K562 (cell line): ENCODE data around the gene TIGIT.

Experiments
- ESRRA ChIP-seq: fragments of 450-650 bp; IDR thresholded peaks from 2 replicates; pipeline ENCODE4 v1.6.1; 2014; ENCODE audit warnings: low read depth, mild to moderate bottlenecking, moderate library complexity, borderline replicate concordance
- EZH2 ChIP-seq: IDR thresholded peaks from 2 replicates; pipeline ENCODE4 v1.6.1; 2012; ENCODE audit warnings: low read depth, mild to moderate bottlenecking, inconsistent platforms, low read length, borderline replicate concordance
- PCBP1 ChIP-seq: fragments of 200-400 bp; formaldehyde crosslinking; IDR thresholded peaks from 2 replicates; pipeline ENCODE4 v1.6.1; 2018; ENCODE audit warnings: mild to moderate bottlenecking, low read depth, low read length; ENCODE audit not compliant: poor library complexity, severe bottlenecking
- POLR2A ChIP-seq: fragments of 450-650 bp; conservative IDR thresholded peaks from 2 replicates; pipeline ENCODE4 v1.6.1; 2016
- POLR2AphosphoS5 ChIP-seq: IDR thresholded peaks from 2 replicates; pipeline ENCODE4 v1.6.1; 2011; ENCODE audit warnings: mild to moderate bottlenecking, low read depth, low read length, moderate library complexity; ENCODE audit not compliant: control insufficient read depth, insufficient read depth
- RBFOX2 ChIP-seq: fragments of 200-400 bp; formaldehyde crosslinking; IDR thresholded peaks from 2 replicates; pipeline ENCODE4 v1.6.1; 2017; ENCODE audit warnings: low read depth, mild to moderate bottlenecking, low read length, moderate library complexity
- SNRNP70 ChIP-seq: fragments of 200-400 bp; formaldehyde crosslinking; optimal IDR thresholded peaks from 2 replicates; pipeline ENCODE3; 2017; ENCODE audit warnings: low read depth, low read length
- TCF7 ChIP-seq: sonication (generic); IDR thresholded peaks from 2 replicates; pipeline ENCODE4 v1.6.1; 2016; ENCODE audit warnings: antibody characterized with exemption, borderline replicate concordance
- ZFP36 ChIP-seq: fragments of 150-350 bp; IDR thresholded peaks from 2 replicates; pipeline ENCODE4 v1.6.1; 2018; ENCODE audit warnings: low read length, low read depth; ENCODE audit not compliant: partially characterized antibody
- TF ChIP-seq, protein P1 (sequence below), 3 experiments: IDR thresholded peaks in 2 of 3; conservative IDR thresholded peaks in 1 of 3; 2 replicates each; pipeline ENCODE4 v1.5.1; 2011 to 2012; ENCODE audit warnings: low read length in 3 of 3, mild to moderate bottlenecking in 3 of 3, control low read depth in 2 of 3, improper control_type of control experiment in 1 of 3, inconsistent platforms in 1 of 3, low read depth in 1 of 3, mixed read lengths in 1 of 3, moderate library complexity in 1 of 3; ENCODE audit not compliant: insufficient read depth in 2 of 3
- TF ChIP-seq, protein P2 (sequence below), 2 experiments: fragments of 450-650 bp; formaldehyde crosslinking in 1 of 2; IDR thresholded peaks; 2 replicates each; pipeline versions ENCODE4 v1.4.0 to v1.6.1; 2014 to 2020; ENCODE audit warnings: mild to moderate bottlenecking in 2 of 2, borderline replicate concordance in 1 of 2, low read depth in 1 of 2

DNA sequence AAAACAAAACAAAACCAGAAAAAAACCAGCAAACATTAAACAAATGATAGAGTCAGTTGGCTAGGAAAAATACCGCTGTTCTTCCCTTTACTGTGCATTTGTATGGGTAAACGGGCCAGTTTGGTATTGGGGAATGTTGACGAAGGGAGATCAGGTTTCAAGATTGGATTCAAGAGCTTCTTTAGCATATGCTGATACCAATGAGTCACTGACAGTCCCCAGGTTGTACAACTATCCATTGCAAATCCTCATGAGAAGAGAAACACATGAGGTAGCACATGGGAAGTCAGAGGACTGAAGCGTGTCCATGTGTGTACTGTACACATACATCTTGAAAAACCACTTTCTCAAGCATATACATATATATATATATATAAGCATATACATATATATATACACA, 25.6 kb downstream of the TIGIT start:
- no peak for TF ChIP-seq ESRRA
- no peak for TF ChIP-seq POLR2A
- TF ChIP-seq, protein P1, sequence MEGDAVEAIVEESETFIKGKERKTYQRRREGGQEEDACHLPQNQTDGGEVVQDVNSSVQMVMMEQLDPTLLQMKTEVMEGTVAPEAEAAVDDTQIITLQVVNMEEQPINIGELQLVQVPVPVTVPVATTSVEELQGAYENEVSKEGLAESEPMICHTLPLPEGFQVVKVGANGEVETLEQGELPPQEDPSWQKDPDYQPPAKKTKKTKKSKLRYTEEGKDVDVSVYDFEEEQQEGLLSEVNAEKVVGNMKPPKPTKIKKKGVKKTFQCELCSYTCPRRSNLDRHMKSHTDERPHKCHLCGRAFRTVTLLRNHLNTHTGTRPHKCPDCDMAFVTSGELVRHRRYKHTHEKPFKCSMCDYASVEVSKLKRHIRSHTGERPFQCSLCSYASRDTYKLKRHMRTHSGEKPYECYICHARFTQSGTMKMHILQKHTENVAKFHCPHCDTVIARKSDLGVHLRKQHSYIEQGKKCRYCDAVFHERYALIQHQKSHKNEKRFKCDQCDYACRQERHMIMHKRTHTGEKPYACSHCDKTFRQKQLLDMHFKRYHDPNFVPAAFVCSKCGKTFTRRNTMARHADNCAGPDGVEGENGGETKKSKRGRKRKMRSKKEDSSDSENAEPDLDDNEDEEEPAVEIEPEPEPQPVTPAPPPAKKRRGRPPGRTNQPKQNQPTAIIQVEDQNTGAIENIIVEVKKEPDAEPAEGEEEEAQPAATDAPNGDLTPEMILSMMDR (IDR thresholded peaks at IDR 0.05 in 2 of 3, conservative IDR thresholded peaks at IDR 0.05 in 1 of 3; ENCODE audit: insufficient read depth in 2 of 3, low read depth in 1 of 3, low read length in 3 of 3), result no peak
- no peak for TF ChIP-seq ZFP36
- TF ChIP-seq EZH2, result no peak
- TF ChIP-seq RBFOX2, result no peak
- no peak for TF ChIP-seq TCF7
- no peak for TF ChIP-seq POLR2AphosphoS5
- no peak for TF ChIP-seq PCBP1
- TF ChIP-seq, protein P2, sequence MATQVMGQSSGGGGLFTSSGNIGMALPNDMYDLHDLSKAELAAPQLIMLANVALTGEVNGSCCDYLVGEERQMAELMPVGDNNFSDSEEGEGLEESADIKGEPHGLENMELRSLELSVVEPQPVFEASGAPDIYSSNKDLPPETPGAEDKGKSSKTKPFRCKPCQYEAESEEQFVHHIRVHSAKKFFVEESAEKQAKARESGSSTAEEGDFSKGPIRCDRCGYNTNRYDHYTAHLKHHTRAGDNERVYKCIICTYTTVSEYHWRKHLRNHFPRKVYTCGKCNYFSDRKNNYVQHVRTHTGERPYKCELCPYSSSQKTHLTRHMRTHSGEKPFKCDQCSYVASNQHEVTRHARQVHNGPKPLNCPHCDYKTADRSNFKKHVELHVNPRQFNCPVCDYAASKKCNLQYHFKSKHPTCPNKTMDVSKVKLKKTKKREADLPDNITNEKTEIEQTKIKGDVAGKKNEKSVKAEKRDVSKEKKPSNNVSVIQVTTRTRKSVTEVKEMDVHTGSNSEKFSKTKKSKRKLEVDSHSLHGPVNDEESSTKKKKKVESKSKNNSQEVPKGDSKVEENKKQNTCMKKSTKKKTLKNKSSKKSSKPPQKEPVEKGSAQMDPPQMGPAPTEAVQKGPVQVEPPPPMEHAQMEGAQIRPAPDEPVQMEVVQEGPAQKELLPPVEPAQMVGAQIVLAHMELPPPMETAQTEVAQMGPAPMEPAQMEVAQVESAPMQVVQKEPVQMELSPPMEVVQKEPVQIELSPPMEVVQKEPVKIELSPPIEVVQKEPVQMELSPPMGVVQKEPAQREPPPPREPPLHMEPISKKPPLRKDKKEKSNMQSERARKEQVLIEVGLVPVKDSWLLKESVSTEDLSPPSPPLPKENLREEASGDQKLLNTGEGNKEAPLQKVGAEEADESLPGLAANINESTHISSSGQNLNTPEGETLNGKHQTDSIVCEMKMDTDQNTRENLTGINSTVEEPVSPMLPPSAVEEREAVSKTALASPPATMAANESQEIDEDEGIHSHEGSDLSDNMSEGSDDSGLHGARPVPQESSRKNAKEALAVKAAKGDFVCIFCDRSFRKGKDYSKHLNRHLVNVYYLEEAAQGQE (IDR thresholded peaks at IDR 0.05; ENCODE audit: borderline replicate concordance), result no peak
- TF ChIP-seq, protein P2 (CRISPR knock-in tag; IDR thresholded peaks at IDR 0.05; ENCODE audit: low read depth), result no peak
- TF ChIP-seq SNRNP70, result no peak
